GM21360 (cell line): ENCODE results near the gene HS3ST1.

Experiments
- ATAC-seq: cut with Tn5 transposase; IDR thresholded peaks from one replicate; pipeline ENCODE4 v1.9.1; 2021; ENCODE audit warnings: mild to moderate bottlenecking, moderate library complexity; ENCODE audit not compliant: unreplicated experiment

Gene HS3ST1

GRCh38 chr4:11428231-11428898, at the start of gene HS3ST1:
HS3ST1 (minus strand) TSS chr4:11428894; CDS start chr4:11400005, 28,889 bp downstream.
- peak; percentile 15 for ATAC-seq

- no peak for ATAC-seq
These were observed 47.2 kb upstream of the HS3ST1 start for GRCh38 chr4:11475871-11476270.

- ATAC-seq = no peak
These were observed 45.5 kb upstream of the HS3ST1 start for GRCh38 chr4:11474146-11474545.

- no peak for ATAC-seq
These were observed 43.8 kb upstream of the HS3ST1 start for GRCh38 chr4:11472535-11472934.

- ATAC-seq = peak; percentile 54
These were observed 42.9 kb upstream of the HS3ST1 start for GRCh38 chr4:11471618-11472017.

- no peak for ATAC-seq
These were observed 42.4 kb upstream of the HS3ST1 start for GRCh38 chr4:11471046-11471441.

- ATAC-seq = peak; percentile 54
These were observed 41.8 kb upstream of the HS3ST1 start for GRCh38 chr4:11470438-11471045.

GRCh38 chr4:11469650-11470437, 41.1 kb upstream of the HS3ST1 start:
- ATAC-seq = peak; percentile 68

- ATAC-seq = no peak
These were observed 40.2 kb upstream of the HS3ST1 start for GRCh38 chr4:11468901-11469300.

GRCh38 chr4:11467931-11468330, 39.2 kb upstream of the HS3ST1 start:
- ATAC-seq = no peak

GRCh38 chr4:11463707-11464106, 35.0 kb upstream of the HS3ST1 start:
- no peak for ATAC-seq

- no peak for ATAC-seq
These were observed 27.7 kb upstream of the HS3ST1 start for GRCh38 chr4:11456401-11456800.

GRCh38 chr4:11455201-11455835, 26.6 kb upstream of the HS3ST1 start:
- no peak for ATAC-seq

GRCh38 chr4:11451716-11452115, 23.0 kb upstream of the HS3ST1 start:
- ATAC-seq = no peak

- no peak for ATAC-seq
These were observed 17.6 kb upstream of the HS3ST1 start for GRCh38 chr4:11446155-11446811.

- ATAC-seq = no peak
These were observed 12.5 kb upstream of the HS3ST1 start for GRCh38 chr4:11441194-11441556.

GRCh38 chr4:11440481-11441193, 11.9 kb upstream of the HS3ST1 start:
- ATAC-seq = no peak

- ATAC-seq = no peak
These were observed 11.1 kb upstream of the HS3ST1 start for GRCh38 chr4:11439836-11440235.

- ATAC-seq = no peak
These were observed 10.0 kb upstream of the HS3ST1 start for GRCh38 chr4:11438647-11439046.

GRCh38 chr4:11436673-11437072, 8.0 kb upstream of the HS3ST1 start:
- ATAC-seq = no peak
